Hepatocyte (in vitro differentiated cells): ENCODE measurements around the gene MN1.

Experiments
- EZH2phosphoT487 ChIP-seq: fragments of 200-600 bp; sonication (generic); IDR thresholded peaks from one replicate; pipeline ENCODE4 v1.6.1; 2018; ENCODE audit warnings: antibody characterized with exemption, mild to moderate bottlenecking, low read depth, moderate library complexity; ENCODE audit not compliant: unreplicated experiment, severe bottlenecking
- TF ChIP-seq, protein P1 (sequence below): fragments of 200-600 bp; sonication (generic); IDR thresholded peaks from 2 replicates; pipeline ENCODE4 v1.5.1; 2016; ENCODE audit warnings: antibody characterized with exemption, mild to moderate bottlenecking; ENCODE audit not compliant: poor library complexity

DNA sequence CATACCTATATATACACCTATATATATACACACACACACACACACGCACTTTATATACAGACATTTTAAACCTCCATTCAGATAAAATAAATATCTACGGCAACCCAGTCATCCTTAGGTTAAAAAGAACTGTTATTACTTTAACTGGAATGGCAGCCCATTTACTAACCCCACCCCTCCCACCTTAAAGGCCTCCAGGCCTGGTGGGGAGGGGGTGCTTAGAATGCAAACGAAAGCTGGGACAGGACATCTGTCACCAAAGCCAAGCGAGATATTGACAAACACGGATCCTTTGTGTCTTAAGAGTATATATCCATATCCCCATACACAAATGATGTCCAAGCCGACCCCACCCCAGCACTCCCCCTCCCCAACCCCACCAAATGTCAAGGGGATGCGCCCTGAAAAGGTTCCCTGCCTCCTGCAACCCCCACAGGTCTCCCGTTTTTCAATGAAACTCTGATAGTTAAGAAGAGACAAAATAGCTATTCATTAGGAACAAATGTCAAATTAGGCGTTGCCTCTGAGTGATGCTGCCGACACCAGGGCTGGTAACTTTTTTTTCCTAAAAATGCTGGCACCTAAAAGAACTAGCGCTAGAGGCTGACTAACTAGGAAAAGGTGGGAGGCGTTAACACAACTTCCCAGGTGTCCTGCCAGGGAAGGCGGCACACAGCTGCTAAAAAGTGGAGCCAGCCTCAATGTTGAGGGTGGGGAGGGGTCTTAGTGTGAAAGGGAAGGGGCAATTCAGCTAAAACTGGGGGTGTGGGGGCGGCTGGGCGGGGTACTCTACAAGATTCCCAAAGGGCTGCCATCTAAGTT is 5.6 kb downstream of the MN1 start:
- TF ChIP-seq, protein P1, sequence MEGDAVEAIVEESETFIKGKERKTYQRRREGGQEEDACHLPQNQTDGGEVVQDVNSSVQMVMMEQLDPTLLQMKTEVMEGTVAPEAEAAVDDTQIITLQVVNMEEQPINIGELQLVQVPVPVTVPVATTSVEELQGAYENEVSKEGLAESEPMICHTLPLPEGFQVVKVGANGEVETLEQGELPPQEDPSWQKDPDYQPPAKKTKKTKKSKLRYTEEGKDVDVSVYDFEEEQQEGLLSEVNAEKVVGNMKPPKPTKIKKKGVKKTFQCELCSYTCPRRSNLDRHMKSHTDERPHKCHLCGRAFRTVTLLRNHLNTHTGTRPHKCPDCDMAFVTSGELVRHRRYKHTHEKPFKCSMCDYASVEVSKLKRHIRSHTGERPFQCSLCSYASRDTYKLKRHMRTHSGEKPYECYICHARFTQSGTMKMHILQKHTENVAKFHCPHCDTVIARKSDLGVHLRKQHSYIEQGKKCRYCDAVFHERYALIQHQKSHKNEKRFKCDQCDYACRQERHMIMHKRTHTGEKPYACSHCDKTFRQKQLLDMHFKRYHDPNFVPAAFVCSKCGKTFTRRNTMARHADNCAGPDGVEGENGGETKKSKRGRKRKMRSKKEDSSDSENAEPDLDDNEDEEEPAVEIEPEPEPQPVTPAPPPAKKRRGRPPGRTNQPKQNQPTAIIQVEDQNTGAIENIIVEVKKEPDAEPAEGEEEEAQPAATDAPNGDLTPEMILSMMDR: no peak
- TF ChIP-seq EZH2phosphoT487: no peak
